ENCODE data around the gene ISYNA1.
A peak's percentile ranks its signal among the peaks of the same experiment; 100 is the strongest.

The ISYNA1 gene

GRCh38 chr19:18437491-18438330 is at the start of gene ISYNA1:
Gene ISYNA1, minus strand, starts transcription at chr19:18438133. Its CDS starts 154 bp downstream, at chr19:18437979.
- no peak for DNase-seq (ENCODE audit: low read depth)

- no peak for DNase-seq (ENCODE audit: low read depth)
Measured at GRCh38 chr19:18486746-18487145, 48.8 kb upstream of the ISYNA1 start.

GRCh38 chr19:18484992-18485391 is 47.1 kb upstream of the ISYNA1 start:
- DNase-seq (ENCODE audit: low read depth), result no peak

- DNase-seq (ENCODE audit: low read depth), result no peak
Measured at GRCh38 chr19:18483119-18483890, 45.4 kb upstream of the ISYNA1 start.

- DNase-seq (ENCODE audit: low read depth), result no peak
Measured at GRCh38 chr19:18481505-18482222, 43.7 kb upstream of the ISYNA1 start.

GRCh38 chr19:18480006-18480691 is 42.2 kb upstream of the ISYNA1 start:
- DNase-seq (ENCODE audit: low read depth), result no peak

GRCh38 chr19:18478545-18479311 is 40.8 kb upstream of the ISYNA1 start:
- DNase-seq (ENCODE audit: low read depth), result no peak

- no peak for DNase-seq (ENCODE audit: low read depth)
Measured at GRCh38 chr19:18477974-18478373, 40.0 kb upstream of the ISYNA1 start.

GRCh38 chr19:18477042-18477779 is 39.3 kb upstream of the ISYNA1 start:
- DNase-seq (ENCODE audit: low read depth), result no peak

GRCh38 chr19:18476507-18477041 is 38.6 kb upstream of the ISYNA1 start:
- no peak for DNase-seq (ENCODE audit: low read depth)

- DNase-seq (ENCODE audit: low read depth), result no peak
Measured at GRCh38 chr19:18475762-18476331, 37.9 kb upstream of the ISYNA1 start.

- DNase-seq (ENCODE audit: low read depth), result no peak
Measured at GRCh38 chr19:18475004-18475453, 37.1 kb upstream of the ISYNA1 start.

GRCh38 chr19:18474366-18474887 is 36.5 kb upstream of the ISYNA1 start:
- no peak for DNase-seq (ENCODE audit: low read depth)

- DNase-seq (ENCODE audit: low read depth), result no peak
Measured at GRCh38 chr19:18473706-18474087, 35.8 kb upstream of the ISYNA1 start.

GRCh38 chr19:18473003-18473705 is 35.2 kb upstream of the ISYNA1 start:
- no peak for DNase-seq (ENCODE audit: low read depth)

GRCh38 chr19:18470787-18471186 is 32.9 kb upstream of the ISYNA1 start:
- no peak for DNase-seq (ENCODE audit: low read depth)

GRCh38 chr19:18469069-18469846 is 31.3 kb upstream of the ISYNA1 start:
- DNase-seq (ENCODE audit: low read depth), result peak; percentile 39

- DNase-seq (ENCODE audit: low read depth), result no peak
Measured at GRCh38 chr19:18468517-18468916, 30.6 kb upstream of the ISYNA1 start.
